Amniotic stem cell (primary cell): ENCODE measurements around the gene ERC1.
"Not testable (repeated sequence)": the region's sequence is repeated elsewhere in the genome, so short reads cannot be mapped to it uniquely, and the experiment has no call there.

ENCODE experiments used
- DNase-seq: peaks from one replicate; lab custom pipeline; 2025; lab: John Stamatoyannopoulos, UW

The ERC1 gene

GRCh38 chr12:988646-989045 lies 2.4 kb upstream of the ERC1 start:
- no peak for DNase-seq

- DNase-seq, result no peak
These were observed 2.0 kb upstream of the ERC1 start for GRCh38 chr12:989051-989450.

- DNase-seq, result peak; percentile 20
These were observed 1.0 kb upstream of the ERC1 start for GRCh38 chr12:989751-990660.

- no peak for DNase-seq
These were observed 619 bp downstream of the ERC1 start for GRCh38 chr12:991350-992333.

GRCh38 chr12:992647-993046 lies 1.6 kb downstream of the ERC1 start:
- no peak for DNase-seq

GRCh38 chr12:996881-997280 lies 5.9 kb downstream of the ERC1 start:
- DNase-seq, result no peak

GRCh38 chr12:997505-997904 lies 6.5 kb downstream of the ERC1 start:
- DNase-seq, result no peak

GRCh38 chr12:998020-998874 lies 7.2 kb downstream of the ERC1 start:
- no peak for DNase-seq

GRCh38 chr12:999736-1000135 lies 8.7 kb downstream of the ERC1 start:
- DNase-seq, result not testable (repeated sequence)

- no peak for DNase-seq
These were observed 10.5 kb downstream of the ERC1 start for GRCh38 chr12:1001507-1001906.

- DNase-seq, result no peak
These were observed 12.7 kb downstream of the ERC1 start for GRCh38 chr12:1003600-1004271.

- no peak for DNase-seq
These were observed 15.2 kb downstream of the ERC1 start for GRCh38 chr12:1006255-1006654.

GRCh38 chr12:1007276-1007675 lies 16.3 kb downstream of the ERC1 start:
- no peak for DNase-seq

- DNase-seq, result no peak
These were observed 17.0 kb downstream of the ERC1 start for GRCh38 chr12:1007994-1008393.

- no peak for DNase-seq
These were observed 20.1 kb downstream of the ERC1 start for GRCh38 chr12:1011091-1011490.

GRCh38 chr12:1013618-1014489 lies 22.8 kb downstream of the ERC1 start:
- peak; percentile 33 for DNase-seq

- DNase-seq, result no peak
These were observed 28.3 kb downstream of the ERC1 start for GRCh38 chr12:1019283-1019682.

GRCh38 chr12:1020389-1020788 lies 29.4 kb downstream of the ERC1 start:
- no peak for DNase-seq

- DNase-seq, result no peak
These were observed 31.3 kb downstream of the ERC1 start for GRCh38 chr12:1022032-1022970.
